Measurements from ENCODE around the gene HGFAC. TPM values are rescaled to one million over a fixed set of nuclear protein-coding genes. Genes with fewer than 3 reads are reported as not detected.

The HGFAC gene
- total RNA-seq, 1 experiment from 2014 or later, result 0.04 TPM

DNA sequence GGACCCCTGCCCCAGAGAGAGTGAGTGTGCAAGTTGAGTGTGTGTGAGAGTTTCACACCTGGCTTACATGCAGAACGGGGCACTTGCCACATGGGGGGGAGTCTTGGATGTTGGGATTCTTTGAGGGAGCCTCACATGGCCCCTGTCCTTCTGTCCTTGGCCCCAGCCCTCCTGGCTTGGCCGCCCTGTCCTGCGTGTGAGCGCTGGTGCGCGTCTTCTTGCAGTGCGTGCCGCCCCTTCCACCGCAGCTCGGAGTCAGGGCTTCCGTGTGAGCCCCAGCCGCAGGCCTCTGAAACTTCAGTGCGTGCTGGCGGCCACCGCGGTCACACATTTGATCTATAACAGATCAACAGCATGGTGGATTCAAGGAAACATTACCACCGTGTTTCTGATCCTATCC, 30.1 kb upstream of the HGFAC start:
- POLR2A ChIA-PET (ENCODE audit: unreplicated experiment), result no interaction called here
- TF ChIP-seq EZH2 (IDR thresholded peaks at IDR 0.05; ENCODE audit: low read length, unreplicated experiment) (no peak), EZH2phosphoT487 (IDR thresholded peaks at IDR 0.05; ENCODE audit: borderline replicate concordance, low read length) (no peak)
- TF ChIP-seq, protein P1, sequence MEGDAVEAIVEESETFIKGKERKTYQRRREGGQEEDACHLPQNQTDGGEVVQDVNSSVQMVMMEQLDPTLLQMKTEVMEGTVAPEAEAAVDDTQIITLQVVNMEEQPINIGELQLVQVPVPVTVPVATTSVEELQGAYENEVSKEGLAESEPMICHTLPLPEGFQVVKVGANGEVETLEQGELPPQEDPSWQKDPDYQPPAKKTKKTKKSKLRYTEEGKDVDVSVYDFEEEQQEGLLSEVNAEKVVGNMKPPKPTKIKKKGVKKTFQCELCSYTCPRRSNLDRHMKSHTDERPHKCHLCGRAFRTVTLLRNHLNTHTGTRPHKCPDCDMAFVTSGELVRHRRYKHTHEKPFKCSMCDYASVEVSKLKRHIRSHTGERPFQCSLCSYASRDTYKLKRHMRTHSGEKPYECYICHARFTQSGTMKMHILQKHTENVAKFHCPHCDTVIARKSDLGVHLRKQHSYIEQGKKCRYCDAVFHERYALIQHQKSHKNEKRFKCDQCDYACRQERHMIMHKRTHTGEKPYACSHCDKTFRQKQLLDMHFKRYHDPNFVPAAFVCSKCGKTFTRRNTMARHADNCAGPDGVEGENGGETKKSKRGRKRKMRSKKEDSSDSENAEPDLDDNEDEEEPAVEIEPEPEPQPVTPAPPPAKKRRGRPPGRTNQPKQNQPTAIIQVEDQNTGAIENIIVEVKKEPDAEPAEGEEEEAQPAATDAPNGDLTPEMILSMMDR (conservative IDR thresholded peaks at IDR 0.05; ENCODE audit: low read depth, low read length), result no peak
- Histone ChIP-seq H4K20me1 (ENCODE audit: low read length) (no peaks in the 10 kb centered on the region), H2AFZ (ENCODE audit: low read length) (no peak overlapping the region), H3K36me3 (ENCODE audit: low read depth, low read length) (no peaks in the 10 kb centered on the region), H3K27ac (ENCODE audit: low read length) (no peak overlapping the region), H3K27me3 (ENCODE audit: low read length) (no peaks in the 10 kb centered on the region), H3K4me1 (ENCODE audit: insufficient read depth, low read length) (no peaks in the 10 kb centered on the region), H3F3A (ENCODE audit: low read length, unreplicated experiment) (no peaks in the 10 kb centered on the region), H3K9me3 (ENCODE audit: low read length) (no peaks in the 10 kb centered on the region), H3K79me2 (ENCODE audit: low read length) (no peaks in the 10 kb centered on the region), H3K9me2 (replicated peaks; ENCODE audit: low read length) (no peaks in the 10 kb centered on the region), H3K4me3 (ENCODE audit: low read length) (no peak overlapping the region), H3K4me2 (ENCODE audit: low read length) (no peak overlapping the region), H3K9ac (ENCODE audit: low read length) (no peak overlapping the region)
- no peak for ATAC-seq
- BruUV-seq (replicated peaks), result no TSS peak
- DNase-seq, result no peak
- intact Hi-C loops (cut with micrococcal nuclease), result no loop called here
- CTCF ChIA-PET, result no interaction called here

DNA sequence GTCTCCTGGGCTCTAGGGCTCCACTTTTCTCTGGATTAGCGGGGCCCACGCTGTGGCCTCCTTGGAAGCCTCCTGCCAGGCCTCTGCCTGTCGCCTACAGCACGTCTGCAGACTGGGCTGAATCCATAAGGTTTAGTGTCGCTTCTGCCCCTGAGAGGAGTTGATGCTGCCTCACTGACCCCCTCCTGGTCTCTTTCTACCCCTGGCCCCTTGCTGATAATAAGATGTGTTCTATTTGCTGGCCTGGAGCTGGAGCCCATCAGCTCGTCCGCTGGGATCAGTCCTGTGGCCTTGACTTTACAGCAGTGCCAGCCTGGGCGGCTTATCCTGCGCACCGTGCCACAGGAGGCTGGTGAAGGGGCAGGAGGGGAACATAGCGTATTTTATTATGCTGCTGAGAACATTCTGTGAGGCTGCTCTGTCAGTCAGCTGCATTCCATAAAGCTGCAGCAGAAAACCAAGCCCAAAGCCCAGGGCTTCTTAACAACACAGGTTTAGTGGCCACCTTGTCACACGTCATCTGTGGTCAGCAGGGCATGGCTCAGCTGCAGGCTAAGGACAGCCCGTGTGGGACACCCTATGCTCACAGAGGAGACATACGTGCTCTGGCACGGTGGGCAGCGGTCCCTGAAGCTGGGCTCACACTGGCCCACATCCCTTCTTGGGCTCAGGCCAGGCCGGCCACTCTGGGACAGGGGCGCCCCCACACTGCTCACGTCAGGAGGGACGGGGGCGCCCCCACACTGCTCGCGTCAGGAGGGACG, 29.3 kb upstream of the HGFAC start:
- Histone ChIP-seq H3K9me2 (replicated peaks; ENCODE audit: low read length) (no peaks in the 10 kb centered on the region), H3F3A (ENCODE audit: low read length, unreplicated experiment) (no peaks in the 10 kb centered on the region), H2AFZ (ENCODE audit: low read length) (no peak overlapping the region), H3K9me3 (ENCODE audit: low read length) (no peaks in the 10 kb centered on the region), H3K4me1 (ENCODE audit: insufficient read depth, low read length) (no peaks in the 10 kb centered on the region), H3K27ac (ENCODE audit: low read length) (no peak overlapping the region), H3K4me2 (ENCODE audit: low read length) (no peak overlapping the region), H3K36me3 (ENCODE audit: low read depth, low read length) (no peaks in the 10 kb centered on the region), H3K27me3 (ENCODE audit: low read length) (no peaks in the 10 kb centered on the region), H3K9ac (ENCODE audit: low read length) (no peak overlapping the region), H3K4me3 (ENCODE audit: low read length) (no peak overlapping the region), H4K20me1 (ENCODE audit: low read length) (no peaks in the 10 kb centered on the region), H3K79me2 (ENCODE audit: low read length) (no peaks in the 10 kb centered on the region)
- intact Hi-C loops (cut with micrococcal nuclease), result no loop called here
- ATAC-seq, result no peak
- no TSS peak for BruUV-seq (replicated peaks)
- ChIA-PET POLR2A (ENCODE audit: unreplicated experiment) (no interaction called here), CTCF (no interaction called here)
- TF ChIP-seq EZH2phosphoT487 (IDR thresholded peaks at IDR 0.05; ENCODE audit: borderline replicate concordance, low read length) (no peak), EZH2 (IDR thresholded peaks at IDR 0.05; ENCODE audit: low read length, unreplicated experiment) (no peak)
- TF ChIP-seq, protein P1 (conservative IDR thresholded peaks at IDR 0.05; ENCODE audit: low read depth, low read length), result no peak
- no peak for DNase-seq

DNA sequence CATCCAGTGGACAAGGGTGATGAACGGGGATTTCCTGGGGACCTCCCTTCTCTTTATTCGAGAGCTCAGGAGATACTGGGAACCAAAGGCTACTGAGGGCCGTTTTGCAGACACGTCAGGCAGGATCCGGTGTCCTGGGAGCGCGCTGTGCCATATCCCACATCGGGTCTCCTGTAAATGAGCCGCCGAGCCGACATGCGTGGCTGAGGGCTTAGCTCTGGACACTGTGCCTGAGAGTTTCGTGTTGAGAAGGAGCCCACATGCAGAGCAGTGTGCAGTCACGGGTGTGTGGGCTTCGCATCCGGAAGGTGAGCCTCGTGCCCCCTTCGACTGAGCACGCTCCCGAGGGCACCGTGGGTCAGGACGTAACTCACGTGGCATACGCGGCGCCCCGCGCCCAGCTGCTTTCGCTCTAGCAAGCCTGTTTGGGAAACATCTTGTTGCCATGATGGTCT, 28.5 kb upstream of the HGFAC start:
- H3K4me2 ChIP-seq (ENCODE audit: low read length), result no peak overlapping the region
- no peak overlapping the region for H3K9ac ChIP-seq (ENCODE audit: low read length)
- no peaks in the 10 kb centered on the region for H3K9me3 ChIP-seq (ENCODE audit: low read length)
- POLR2A ChIA-PET (ENCODE audit: unreplicated experiment), result no interaction called here
- no peaks in the 10 kb centered on the region for H3K9me2 ChIP-seq (replicated peaks; ENCODE audit: low read length)
- H3K36me3 ChIP-seq (ENCODE audit: low read depth, low read length), result no peaks in the 10 kb centered on the region
- intact Hi-C loops (cut with micrococcal nuclease), result no loop called here
- no peak overlapping the region for H3K4me3 ChIP-seq (ENCODE audit: low read length)
- no peaks in the 10 kb centered on the region for H3K4me1 ChIP-seq (ENCODE audit: insufficient read depth, low read length)
- no peaks in the 10 kb centered on the region for H4K20me1 ChIP-seq (ENCODE audit: low read length)
- ATAC-seq (no peak), DNase-seq (no peak)
- H3K79me2 ChIP-seq (ENCODE audit: low read length), result no peaks in the 10 kb centered on the region
- no peak overlapping the region for H3K27ac ChIP-seq (ENCODE audit: low read length)
- H3F3A ChIP-seq (ENCODE audit: low read length, unreplicated experiment), result no peaks in the 10 kb centered on the region
- CTCF ChIA-PET, result no interaction called here
- no peaks in the 10 kb centered on the region for H3K27me3 ChIP-seq (ENCODE audit: low read length)
- H2AFZ ChIP-seq (ENCODE audit: low read length), result no peak overlapping the region
- BruUV-seq (replicated peaks), result no TSS peak
- TF ChIP-seq EZH2phosphoT487 (IDR thresholded peaks at IDR 0.05; ENCODE audit: borderline replicate concordance, low read length) (no peak), EZH2 (IDR thresholded peaks at IDR 0.05; ENCODE audit: low read length, unreplicated experiment) (no peak)
- TF ChIP-seq, protein P1 (conservative IDR thresholded peaks at IDR 0.05; ENCODE audit: low read depth, low read length), result no peak
